ENCODE data around the gene DCN. TPM values are rescaled to one million over a fixed set of nuclear protein-coding genes. Genes with fewer than 3 reads are reported as not detected.
A peak's percentile ranks its signal among the peaks of the same experiment; 100 is the strongest.

The DCN gene
- total RNA-seq, 1 donor from 2014 or later, result 2,230 TPM

GRCh38 chr12:91103101-91103500, 79.5 kb downstream of the DCN start:
- H3K4me1 Mint-ChIP-seq (ENCODE audit: unreplicated experiment), result peaks cover 72% of the 10 kb centered on the region
- no peak for TF ChIP-seq CTCF (IDR thresholded peaks at IDR 0.05)
- no peak for DNase-seq (ENCODE audit: extremely low spot score, unreplicated experiment)
- H3K9me3 Mint-ChIP-seq (ENCODE audit: unreplicated experiment), result peaks cover 13% of the 10 kb centered on the region
- no peaks in the 10 kb centered on the region for H3K27me3 Mint-ChIP-seq (ENCODE audit: unreplicated experiment)
- no peak overlapping the region for H3K4me3 Mint-ChIP-seq (ENCODE audit: unreplicated experiment)
- H3K36me3 Mint-ChIP-seq (ENCODE audit: unreplicated experiment), result peaks cover 45% of the 10 kb centered on the region
- no peak overlapping the region for H3K27ac Mint-ChIP-seq (ENCODE audit: unreplicated experiment)

- TF ChIP-seq CTCF (IDR thresholded peaks at IDR 0.05), result no peak
- peaks cover 11% of the 10 kb centered on the region for H3K9me3 Mint-ChIP-seq (ENCODE audit: unreplicated experiment)
- no peak for DNase-seq (ENCODE audit: extremely low spot score, unreplicated experiment)
- no peak overlapping the region for H3K4me3 Mint-ChIP-seq (ENCODE audit: unreplicated experiment)
- peak overlapping the region; percentile 54 for H3K27ac Mint-ChIP-seq (ENCODE audit: unreplicated experiment)
- H3K27me3 Mint-ChIP-seq (ENCODE audit: unreplicated experiment), result no peaks in the 10 kb centered on the region
- peaks cover 29% of the 10 kb centered on the region for H3K36me3 Mint-ChIP-seq (ENCODE audit: unreplicated experiment)
- H3K4me1 Mint-ChIP-seq (ENCODE audit: unreplicated experiment), result peaks cover 52% of the 10 kb centered on the region
Measured at GRCh38 chr12:91100906-91101305, 81.7 kb downstream of the DCN start.

- no peaks in the 10 kb centered on the region for H3K27me3 Mint-ChIP-seq (ENCODE audit: unreplicated experiment)
- DNase-seq (ENCODE audit: extremely low spot score, unreplicated experiment), result no peak
- peak overlapping the region; percentile 81 for H3K27ac Mint-ChIP-seq (ENCODE audit: unreplicated experiment)
- peaks cover 43% of the 10 kb centered on the region for H3K4me1 Mint-ChIP-seq (ENCODE audit: unreplicated experiment)
- H3K36me3 Mint-ChIP-seq (ENCODE audit: unreplicated experiment), result peaks cover 20% of the 10 kb centered on the region
- H3K4me3 Mint-ChIP-seq (ENCODE audit: unreplicated experiment), result no peak overlapping the region
- no peak for TF ChIP-seq CTCF (IDR thresholded peaks at IDR 0.05)
- peaks cover 5% of the 10 kb centered on the region for H3K9me3 Mint-ChIP-seq (ENCODE audit: unreplicated experiment)
Measured at GRCh38 chr12:91099836-91100235, 82.8 kb downstream of the DCN start.

GRCh38 chr12:91099341-91099740, 83.3 kb downstream of the DCN start:
- no peak for TF ChIP-seq CTCF (IDR thresholded peaks at IDR 0.05)
- peaks cover 16% of the 10 kb centered on the region for H3K36me3 Mint-ChIP-seq (ENCODE audit: unreplicated experiment)
- H3K27me3 Mint-ChIP-seq (ENCODE audit: unreplicated experiment), result no peaks in the 10 kb centered on the region
- peaks cover 44% of the 10 kb centered on the region for H3K4me1 Mint-ChIP-seq (ENCODE audit: unreplicated experiment)
- DNase-seq (ENCODE audit: extremely low spot score, unreplicated experiment), result no peak
- H3K27ac Mint-ChIP-seq (ENCODE audit: unreplicated experiment), result peak overlapping the region; percentile 81
- H3K4me3 Mint-ChIP-seq (ENCODE audit: unreplicated experiment), result no peak overlapping the region
- peaks cover 5% of the 10 kb centered on the region for H3K9me3 Mint-ChIP-seq (ENCODE audit: unreplicated experiment)

- DNase-seq (ENCODE audit: extremely low spot score, unreplicated experiment), result no peak
- no peaks in the 10 kb centered on the region for H3K27me3 Mint-ChIP-seq (ENCODE audit: unreplicated experiment)
- H3K4me1 Mint-ChIP-seq (ENCODE audit: unreplicated experiment), result peaks cover 47% of the 10 kb centered on the region
- no peak for TF ChIP-seq CTCF (IDR thresholded peaks at IDR 0.05)
- H3K9me3 Mint-ChIP-seq (ENCODE audit: unreplicated experiment), result peaks cover 5% of the 10 kb centered on the region
- peak overlapping the region; percentile 81 for H3K27ac Mint-ChIP-seq (ENCODE audit: unreplicated experiment)
- H3K4me3 Mint-ChIP-seq (ENCODE audit: unreplicated experiment), result no peak overlapping the region
- peaks cover 12% of the 10 kb centered on the region for H3K36me3 Mint-ChIP-seq (ENCODE audit: unreplicated experiment)
Measured at GRCh38 chr12:91098941-91099340, 83.7 kb downstream of the DCN start.
